IMR-90 (cell line): ENCODE results near the gene VDR. TPM values are rescaled to one million over a fixed set of nuclear protein-coding genes. Genes with fewer than 3 reads are reported as not detected.
A peak's percentile ranks its signal among the peaks of the same experiment; 100 is the strongest.

Experiments used
- ATAC-seq: fragments of 200-7000 bp; cut with Tn5 transposase; 2 replicates; pipeline ENCODE4 v1.9.1; 2020; ENCODE audit warnings: low read depth, mild to moderate bottlenecking, moderate library complexity
- BruUV-seq: library from RNA; stranded (reverse); fragments of 400-500 nt; replicated peaks from 2 replicates; lab custom pipeline; 2021; lab: Mats Ljungman, UMichigan
- CTCF ChIA-PET: fragments of 300-600 bp; formaldehyde crosslinking; extraction: SDS; loops from one replicate; lab custom pipeline; 2021; ENCODE audit warnings: antibody characterized with exemption; lab: Yijun Ruan, JAX
- POLR2A ChIA-PET: fragments of 300-600 bp; sonication (Branson Sonifier 250); formaldehyde crosslinking; loops from one replicate; lab custom pipeline; 2022; ENCODE audit warnings: antibody characterized with exemption; ENCODE audit not compliant: unreplicated experiment; lab: Charles Lee
- DNase-seq: peaks from one replicate; pipeline ENCODE4 v3.0.0; 2013
- H2AFZ ChIP-seq: replicated peaks from 2 replicates; pipeline ENCODE3; 2013; ENCODE audit warnings: low read length, mild to moderate bottlenecking; ENCODE audit not compliant: poor library complexity
- H2AK5ac ChIP-seq: 2 replicates; pipeline ENCODE4 v1.6.1; 2013; ENCODE audit warnings: low read depth, low read length, inconsistent platforms
- H2AK9ac ChIP-seq: replicated peaks from 2 replicates; pipeline ENCODE3; 2013; ENCODE audit warnings: mild to moderate bottlenecking, low read depth, low read length, moderate library complexity; ENCODE audit not compliant: poor library complexity
- H2BK120ac ChIP-seq: 2 replicates; pipeline ENCODE4 v1.6.1; 2013; ENCODE audit warnings: low read depth, low read length, inconsistent platforms
- H2BK15ac ChIP-seq: 3 replicates; pipeline ENCODE4 v1.6.1; 2013; ENCODE audit warnings: low read depth, low read length, inconsistent platforms
- H2BK20ac ChIP-seq: 2 replicates; pipeline ENCODE4 v1.6.1; 2013; ENCODE audit warnings: low read depth, mild to moderate bottlenecking, inconsistent platforms, low read length, moderate library complexity
- H2BK5ac ChIP-seq: 2 replicates; pipeline ENCODE4 v1.6.1; 2013; ENCODE audit warnings: mild to moderate bottlenecking, low read depth, low read length, inconsistent platforms; ENCODE audit not compliant: poor library complexity, severe bottlenecking
- H3K14ac ChIP-seq: replicated peaks from 2 replicates; pipeline ENCODE4 v1.6.1; 2013; ENCODE audit warnings: low read depth, low read length, inconsistent platforms
- H3K18ac ChIP-seq: 2 replicates; pipeline ENCODE4 v1.6.1; 2013; ENCODE audit warnings: low read depth, low read length, control low read depth
- H3K23ac ChIP-seq: 2 replicates; pipeline ENCODE4 v1.6.1; 2013; ENCODE audit warnings: low read depth, low read length, inconsistent platforms
- H3K27ac ChIP-seq: 2 replicates; pipeline ENCODE4 v1.5.1; 2013; ENCODE audit warnings: mild to moderate bottlenecking, control low read depth, low read length; ENCODE audit not compliant: insufficient read depth
- H3K27me3 ChIP-seq: 2 replicates; pipeline ENCODE4 v1.6.1; 2013; ENCODE audit warnings: low read length; ENCODE audit not compliant: control insufficient read depth, insufficient read depth
- H3K36me3 ChIP-seq: 2 replicates; pipeline ENCODE4 v1.6.1; 2013; ENCODE audit warnings: low read length, mixed read lengths; ENCODE audit not compliant: control insufficient read depth, insufficient read depth
- H3K4ac ChIP-seq: 2 replicates; pipeline ENCODE4 v1.6.1; 2013; ENCODE audit warnings: low read depth, low read length, inconsistent platforms
- H3K4me1 ChIP-seq: 2 replicates; pipeline ENCODE4 v1.6.1; 2013; ENCODE audit warnings: low read length, mixed read lengths; ENCODE audit not compliant: control insufficient read depth, insufficient read depth
- H3K4me2 ChIP-seq: 2 replicates; pipeline ENCODE4 v1.6.1; 2013; ENCODE audit warnings: low read depth, mild to moderate bottlenecking, control low read depth, low read length, moderate library complexity
- H3K4me3 ChIP-seq: 2 replicates; pipeline ENCODE4 v1.5.1; 2013; ENCODE audit warnings: low read depth, mild to moderate bottlenecking, control low read depth, low read length, moderate library complexity; ENCODE audit not compliant: insufficient read depth
- H3K56ac ChIP-seq: 2 replicates; pipeline ENCODE4 v1.6.1; 2013; ENCODE audit warnings: low read length, inconsistent platforms; ENCODE audit not compliant: insufficient read depth; ENCODE audit errors: extremely low read depth
- H3K79me1 ChIP-seq, 2 experiments: 2 replicates each; pipeline ENCODE4 v1.6.1; 2013; ENCODE audit warnings: low read length in 2 of 2, inconsistent platforms in 1 of 2, low read depth in 1 of 2
- H3K9ac ChIP-seq: 2 replicates; pipeline ENCODE4 v1.6.1; 2013; ENCODE audit warnings: low read depth, low read length, control low read depth
- H3K9me1 ChIP-seq: 2 replicates; pipeline ENCODE4 v1.6.1; 2013; ENCODE audit warnings: low read length, inconsistent platforms; ENCODE audit not compliant: insufficient read depth
- H3K9me3 ChIP-seq: 2 replicates; pipeline ENCODE4 v1.6.1; 2013; ENCODE audit warnings: low read length; ENCODE audit not compliant: control insufficient read depth, insufficient read depth
- H4K20me1 ChIP-seq: 2 replicates; pipeline ENCODE4 v1.6.1; 2013; ENCODE audit warnings: low read length, inconsistent platforms; ENCODE audit not compliant: insufficient read depth
- H4K5ac ChIP-seq: 2 replicates; pipeline ENCODE4 v1.6.1; 2013; ENCODE audit warnings: mild to moderate bottlenecking, low read depth, low read length, control low read depth
- H4K8ac ChIP-seq, 2 experiments: 2 replicates each; pipeline ENCODE4 v1.6.1; 2013; ENCODE audit warnings: low read depth in 2 of 2, low read length in 2 of 2, control low read depth in 1 of 2, inconsistent platforms in 1 of 2
- H4K91ac ChIP-seq: 2 replicates; pipeline ENCODE4 v1.6.1; 2013; ENCODE audit warnings: low read depth, low read length, inconsistent platforms; ENCODE audit not compliant: insufficient read depth
- BHLHE40 ChIP-seq: fragments of 150-350 bp; IDR thresholded peaks from 2 replicates; pipeline ENCODE4 v1.6.1; 2016; ENCODE audit warnings: mild to moderate bottlenecking, low read depth, low read length
- CEBPB ChIP-seq: IDR thresholded peaks from 2 replicates; pipeline ENCODE4 v1.6.1; 2012; ENCODE audit warnings: low read depth, low read length, improper control_type of control experiment
- CHD1 ChIP-seq: IDR thresholded peaks from 2 replicates; pipeline ENCODE4 v1.6.1; 2012; ENCODE audit warnings: low read depth, low read length, improper control_type of control experiment
- CTCF ChIP-seq: conservative IDR thresholded peaks from 2 replicates; pipeline ENCODE4 v1.5.1; 2012; ENCODE audit warnings: mild to moderate bottlenecking, low read depth, low read length, improper control_type of control experiment
- FOS ChIP-seq: fragments of 150-350 bp; IDR thresholded peaks from 2 replicates; pipeline ENCODE4 v1.6.1; 2016; ENCODE audit warnings: low read depth, low read length
- MAFK ChIP-seq: IDR thresholded peaks from 2 replicates; pipeline ENCODE4 v1.6.1; 2012; ENCODE audit warnings: low read depth, low read length, improper control_type of control experiment
- MAZ ChIP-seq: IDR thresholded peaks from 2 replicates; pipeline ENCODE4 v1.6.1; 2012; ENCODE audit warnings: low read depth, mild to moderate bottlenecking, low read length, improper control_type of control experiment, moderate library complexity, borderline replicate concordance
- MXI1 ChIP-seq: IDR thresholded peaks from 2 replicates; pipeline ENCODE4 v1.6.1; 2012; ENCODE audit warnings: low read depth, mild to moderate bottlenecking, low read length, moderate library complexity, borderline replicate concordance
- NFE2L2 ChIP-seq: fragments of 150-350 bp; IDR thresholded peaks from 2 replicates; pipeline ENCODE4 v1.6.1; 2016; ENCODE audit warnings: low read depth, mild to moderate bottlenecking, low read length
- POLR2A ChIP-seq: IDR thresholded peaks from 2 replicates; pipeline ENCODE4 v1.6.1; 2012; ENCODE audit warnings: mild to moderate bottlenecking, low read depth, low read length
- RAD21 ChIP-seq: IDR thresholded peaks from 2 replicates; pipeline ENCODE4 v1.6.1; 2012; ENCODE audit warnings: low read length, improper control_type of control experiment
- RCOR1 ChIP-seq: IDR thresholded peaks from 2 replicates; pipeline ENCODE4 v1.6.1; 2012; ENCODE audit warnings: mild to moderate bottlenecking, low read length, improper control_type of control experiment; ENCODE audit not compliant: insufficient replicate concordance
- RFX5 ChIP-seq: IDR thresholded peaks from 2 replicates; pipeline ENCODE4 v1.8.0; 2012; ENCODE audit warnings: low read depth, mild to moderate bottlenecking, low read length, moderate library complexity
- SMC3 ChIP-seq: fragments of 150-350 bp; IDR thresholded peaks from 2 replicates; pipeline ENCODE4 v1.6.1; 2016; ENCODE audit warnings: low read depth, mild to moderate bottlenecking, antibody characterized with exemption, low read length, moderate library complexity
- USF2 ChIP-seq: fragments of 150-350 bp; IDR thresholded peaks from 2 replicates; pipeline ENCODE4 v1.6.1; 2017; ENCODE audit warnings: mild to moderate bottlenecking, antibody characterized with exemption, low read length, low read depth
- WGBS, 2 experiments: methylation state at CpG; one replicate each; pipeline versions ENCODE4 v1.1.5 to v1.1.7; 2013; ENCODE audit warnings: missing lambda C conversion rate in 2 of 2; ENCODE audit not compliant: insufficient read length in 1 of 2; ENCODE audit errors: extremely low coverage in 2 of 2; 5-methylcytosine and 5-hydroxymethylcytosine counted together
- dilution Hi-C: fragments of 300-500 bp; cut with HindIII; formaldehyde crosslinking; loops from one replicate; pipeline ENCODE4 v1.14.3; 2018; ENCODE audit warnings: low sequenced_read_pairs; ENCODE audit not compliant: unreplicated experiment
- in situ Hi-C: fragments of 300-500 bp; cut with MboI; formaldehyde crosslinking; loops from 3 replicates; pipeline ENCODE4 v1.14.3; 2019; ENCODE audit warnings: low sequenced_read_pairs, inconsistent platforms, mixed read lengths
- intact Hi-C: fragments of 100-400 bp; cut with micrococcal nuclease; formaldehyde crosslinking; loops from 2 replicates; pipeline ENCODE4 v1.10.0; 2022
- polyA plus RNA-seq, 3 experiments: library from polyadenylated mRNA; depleted of rRNA; stranded (reverse); fragments of >200 nt; gene quantifications; 2 replicates each; pipeline ENCODE4 v1.2.3, GENCODE V29; 2012; ENCODE audit warnings: low replicate concordance in 1 of 3
- total RNA-seq: library from RNA; depleted of rRNA; stranded (reverse); fragments of >200 nt; gene quantifications from 2 replicates; pipeline ENCODE4 v1.2.3, GENCODE V29; 2012
- TF ChIP-seq, protein P1 (sequence below): fragments of 150-350 bp; IDR thresholded peaks from 2 replicates; pipeline ENCODE4 v1.6.1; 2016; ENCODE audit warnings: low read depth, mild to moderate bottlenecking, low read length, moderate library complexity, borderline replicate concordance

Gene VDR
- total and polyA plus RNA-seq, 2 of the 4 experiments (the other 2 are of a cell fraction), result 5.4 to 8.5 TPM

- in situ Hi-C loops, result no loop called here
- H3K4me2 ChIP-seq, result no peak overlapping the region
- 0 out of 2 replicates have a peak overlapping the region, but pooled peaks have one; percentile 12 for H3K14ac ChIP-seq
- H2AK5ac ChIP-seq, result peak overlapping the region; percentile 31; the same call in 1 of the 2 replicates
- peaks cover 8% of the 10 kb centered on the region for H3K36me3 ChIP-seq
- H2BK120ac ChIP-seq, result peak overlapping the region; percentile 58; the same call in 1 of the 2 replicates
- dilution Hi-C loops, result no loop called here
- H3K9ac ChIP-seq, result no peak overlapping the region
- DNase-seq, result no peak
- H3K4me3 ChIP-seq, result no peak overlapping the region
- BruUV-seq, result no TSS peak
- peaks cover 0 to 27% of the 10 kb centered on the region in 2 experiments; a peak in 1 of 4 replicates for H3K79me1 ChIP-seq
- peaks cover 29% of the 10 kb centered on the region for H3K4me1 ChIP-seq
- ChIA-PET CTCF (interaction anchor here (0.9 kb wide), 1 partner anchor 44 kb away, joined by 3 read pairs; no protein-coding TSS in a partner anchor), POLR2A (no interaction called here)
- peak overlapping the region; percentile 78; the same call in 1 of the 2 replicates for H3K4ac ChIP-seq
- no peak for ATAC-seq
- H4K5ac ChIP-seq, result no peak overlapping the region
- peaks cover 22% of the 10 kb centered on the region for H3K9me1 ChIP-seq
- no peaks in the 10 kb centered on the region for H3K9me3 ChIP-seq
- H2BK20ac ChIP-seq, result peak overlapping the region; percentile 82; the same call in 1 of the 2 replicates
- peak overlapping the region; percentile 43 for H4K91ac ChIP-seq
- H3K27ac ChIP-seq, result no peak overlapping the region
- no peak overlapping the region for H2AK9ac ChIP-seq
- no peak overlapping the region for H3K23ac ChIP-seq
- no peak overlapping the region for H3K56ac ChIP-seq
- H2BK5ac ChIP-seq, result no peak overlapping the region
- H3K27me3 ChIP-seq, result no peaks in the 10 kb centered on the region
- peak overlapping the region; percentile 88 for H2BK15ac ChIP-seq
- intact Hi-C loops, result loop anchor here (1.0 kb wide), 1 partner anchor 23 kb away; the partner anchor contains the start of gene VDR
- H4K20me1 ChIP-seq, result no peaks in the 10 kb centered on the region
- TF ChIP-seq CTCF, result no peak
- no peak for TF ChIP-seq MAZ
- no peak for TF ChIP-seq BHLHE40
- no peak for TF ChIP-seq CHD1
- no peak for TF ChIP-seq POLR2A
- TF ChIP-seq RFX5, result no peak
- TF ChIP-seq, protein P1, sequence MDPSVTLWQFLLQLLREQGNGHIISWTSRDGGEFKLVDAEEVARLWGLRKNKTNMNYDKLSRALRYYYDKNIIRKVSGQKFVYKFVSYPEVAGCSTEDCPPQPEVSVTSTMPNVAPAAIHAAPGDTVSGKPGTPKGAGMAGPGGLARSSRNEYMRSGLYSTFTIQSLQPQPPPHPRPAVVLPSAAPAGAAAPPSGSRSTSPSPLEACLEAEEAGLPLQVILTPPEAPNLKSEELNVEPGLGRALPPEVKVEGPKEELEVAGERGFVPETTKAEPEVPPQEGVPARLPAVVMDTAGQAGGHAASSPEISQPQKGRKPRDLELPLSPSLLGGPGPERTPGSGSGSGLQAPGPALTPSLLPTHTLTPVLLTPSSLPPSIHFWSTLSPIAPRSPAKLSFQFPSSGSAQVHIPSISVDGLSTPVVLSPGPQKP, result no peak
- TF ChIP-seq RAD21, result no peak
- no peak for TF ChIP-seq MAFK
- no peak for TF ChIP-seq RCOR1
- TF ChIP-seq MXI1, result no peak
- TF ChIP-seq CEBPB, result no peak
- no peak for TF ChIP-seq FOS
- no peak for TF ChIP-seq NFE2L2
- TF ChIP-seq SMC3, result no peak
- no peak for TF ChIP-seq USF2
- no peak overlapping the region; the same call in 1 of the 2 replicates for H3K18ac ChIP-seq
- no peak overlapping the region for H2AFZ ChIP-seq
- 100% methylated on average over 1 of the region's 2 CpGs; no CpG with 5 or more reads in 1 of the 2 experiments for WGBS, 2 experiments
- H4K8ac ChIP-seq, result peak overlapping the region; percentile 35 to 62; a peak in 2 of 4 replicates
Observed at GRCh38 chr12:47881051-47881450, 23.7 kb downstream of the VDR start.
